Stimulated activated CD4-positive, alpha-beta T cell treated with anti-CD3 and anti-CD28 coated beads, Interleukin-15, amount 100 ng/mL, for 24 hours (primary cell): ENCODE measurements around the gene UBE2M.
"Not testable (repeated sequence)": the region's sequence is repeated elsewhere in the genome, so short reads cannot be mapped to it uniquely, and the experiment has no call there.

Experiments
- DNase-seq: peaks from one replicate; pipeline ENCODE4 v3.0.0-alpha.2; 2020

The UBE2M gene

GRCh38 chr19:58555369-58555885 lies 3.0 kb downstream of the UBE2M start:
- no peak for DNase-seq

DNA sequence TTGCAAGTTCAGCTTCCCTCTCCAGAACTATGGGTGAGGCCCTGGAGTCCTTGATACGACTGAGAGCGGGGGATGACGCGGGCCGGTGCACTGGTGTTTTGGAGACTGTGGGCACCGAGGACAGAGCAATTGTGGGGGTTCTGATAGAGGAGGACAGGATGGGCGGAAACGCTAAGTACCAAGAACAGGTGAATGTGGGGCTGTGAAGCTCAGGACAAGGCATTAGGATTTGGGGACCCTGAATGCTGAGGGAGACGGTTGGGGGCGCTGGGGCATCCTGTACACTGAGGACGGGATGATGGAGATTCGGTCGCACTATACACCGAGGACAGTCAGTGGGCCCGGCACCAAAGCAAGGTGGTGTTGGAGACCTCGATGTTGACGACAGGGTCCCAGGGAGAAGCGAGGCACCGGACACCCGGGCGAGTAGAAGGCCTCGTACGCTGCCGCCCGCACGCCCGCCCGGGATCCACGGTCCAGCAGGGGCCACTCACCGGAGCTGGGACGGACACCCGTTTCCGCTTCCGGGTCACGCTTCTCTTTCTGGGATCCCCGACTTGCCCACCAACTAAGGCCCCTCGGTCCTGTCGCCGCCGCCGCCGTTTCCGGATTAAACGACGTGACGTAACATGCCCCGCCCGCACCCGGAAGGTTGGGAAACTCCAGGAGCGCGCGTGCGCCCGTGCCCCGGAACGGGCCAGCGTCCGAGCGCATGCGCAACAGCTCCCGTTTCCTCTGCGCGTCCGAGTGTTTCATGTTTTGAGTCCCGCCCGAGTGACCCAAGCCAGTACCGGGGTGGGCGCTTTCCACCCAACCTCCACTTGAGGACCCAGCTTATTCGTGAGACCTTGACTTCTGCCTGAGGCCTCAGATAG lies 3.7 kb downstream of the UBE2M start, which contains the start of gene CHMP2A:
TSS of gene CHMP2A (minus strand) at position 612 of the 875 bp plus-strand sequence. CDS start 893 bp downstream, outside the sequence.
- DNase-seq, result peak; percentile 99

DNA sequence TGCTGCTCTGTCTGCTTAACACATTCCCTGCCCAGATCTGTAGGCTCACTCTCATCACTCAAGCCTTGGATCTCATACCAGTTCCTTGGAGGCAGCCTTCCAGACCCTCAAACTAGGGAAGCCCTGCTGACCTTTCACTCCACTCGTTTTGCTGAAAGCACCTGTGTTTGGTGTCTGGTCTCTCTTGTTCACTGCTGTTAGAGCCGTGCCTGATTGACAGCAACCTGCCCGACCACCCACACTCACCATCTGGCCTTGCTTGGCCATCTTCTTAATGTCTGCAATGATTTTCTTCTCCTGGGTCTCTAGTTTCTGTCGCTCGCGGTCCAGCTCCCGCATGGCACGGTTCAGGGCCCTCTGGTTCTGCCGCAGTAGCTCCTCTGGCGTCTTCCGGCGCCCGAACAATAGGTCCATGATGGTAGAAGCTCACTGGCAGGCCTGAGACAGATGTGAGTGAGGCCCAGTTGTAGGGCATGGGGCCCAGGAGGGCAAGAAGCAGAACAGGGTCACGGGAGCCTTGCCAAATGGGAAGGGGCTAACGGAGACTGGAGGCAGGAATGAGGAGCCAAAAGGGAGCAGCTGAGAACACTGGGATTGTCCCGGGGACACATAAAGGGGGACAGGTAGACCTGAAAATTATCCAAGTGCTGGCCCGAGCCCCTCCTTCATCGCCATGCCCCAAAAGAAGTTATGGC lies 4.5 kb downstream of the UBE2M start:
- DNase-seq, result no peak

- no peak for DNase-seq
Observed at GRCh38 chr19:58552655-58553054, 5.8 kb downstream of the UBE2M start.

DNA sequence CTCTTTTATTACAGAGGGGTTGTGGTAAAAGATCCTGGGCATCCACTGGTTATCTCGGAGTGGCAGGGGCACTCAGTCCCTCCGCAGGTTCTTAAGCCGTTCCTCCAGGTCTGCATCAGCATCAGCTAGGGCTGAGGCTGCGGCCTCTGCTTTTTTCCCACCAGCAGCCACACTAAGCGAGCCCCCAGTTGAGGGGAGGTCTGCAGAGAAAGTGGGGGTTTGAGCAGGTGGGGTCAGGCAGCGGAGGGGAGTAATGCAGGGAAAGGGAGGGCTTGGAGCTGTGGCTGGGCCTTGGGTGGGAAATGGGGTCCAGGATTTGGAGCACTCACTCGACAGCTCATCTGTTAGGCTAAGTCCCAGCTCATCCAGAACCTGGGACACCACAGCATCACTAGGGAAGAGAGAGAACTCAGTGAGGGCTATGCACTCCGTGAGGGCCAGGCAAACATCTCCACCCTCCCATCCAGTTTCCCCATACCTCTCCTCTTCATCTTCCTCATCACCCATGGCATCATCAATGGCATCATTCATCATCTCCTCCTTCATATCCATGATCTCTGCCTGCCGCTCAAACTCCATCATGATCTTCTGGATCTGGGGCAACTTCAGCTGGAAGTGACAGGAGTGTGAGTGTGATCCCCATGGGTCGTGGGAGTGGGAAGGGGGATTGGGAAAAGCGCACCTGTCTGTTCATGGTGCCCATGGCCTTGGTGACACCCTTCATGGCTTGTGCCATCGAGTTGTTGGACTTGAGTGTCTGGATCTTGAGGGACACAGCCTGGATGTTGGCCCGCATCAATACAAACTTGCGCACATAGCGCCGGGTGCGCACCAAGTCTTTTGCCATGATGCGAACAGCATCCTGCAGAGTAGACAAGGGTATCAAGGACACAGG lies 6.6 kb downstream of the UBE2M start:
- no peak for DNase-seq

GRCh38 chr19:58551123-58551497 lies 7.3 kb downstream of the UBE2M start:
- no peak for DNase-seq

DNA sequence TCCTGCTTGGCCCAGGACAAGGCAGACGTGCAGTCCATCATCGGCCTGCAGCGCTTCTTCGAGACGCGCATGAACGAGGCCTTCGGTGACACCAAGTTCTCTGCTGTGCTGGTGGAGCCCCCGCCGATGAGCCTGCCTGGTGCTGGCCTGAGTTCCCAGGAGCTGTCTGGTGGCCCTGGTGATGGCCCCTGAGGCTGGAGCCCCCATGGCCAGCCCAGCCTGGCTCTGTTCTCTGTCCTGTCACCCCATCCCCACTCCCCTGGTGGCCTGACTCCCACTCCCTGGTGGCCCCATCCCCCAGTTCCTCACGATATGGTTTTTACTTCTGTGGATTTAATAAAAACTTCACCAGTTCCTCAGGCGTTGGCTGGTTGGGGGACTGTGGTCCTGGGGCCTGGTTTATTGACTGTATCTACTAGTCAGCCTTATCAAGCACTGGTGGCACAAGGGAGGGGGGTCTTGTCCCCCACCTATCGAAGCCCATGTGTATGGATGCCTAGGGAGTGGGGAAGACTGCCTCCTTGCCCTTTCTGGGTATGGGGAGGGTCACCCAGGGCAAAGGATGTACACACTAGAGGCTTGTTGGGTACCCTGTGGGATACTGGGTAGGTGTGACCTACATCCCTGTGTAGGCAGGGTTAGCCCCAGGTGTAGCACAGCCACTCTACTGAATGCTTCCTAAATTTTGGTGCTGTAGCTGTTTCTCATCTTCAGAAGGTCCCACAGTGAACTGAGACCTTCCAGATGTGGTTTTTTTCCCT lies 7.9 kb downstream of the UBE2M start:
- DNase-seq, result no peak

GRCh38 chr19:58549664-58550361 lies 8.6 kb downstream of the UBE2M start:
- DNase-seq, result no peak

DNA sequence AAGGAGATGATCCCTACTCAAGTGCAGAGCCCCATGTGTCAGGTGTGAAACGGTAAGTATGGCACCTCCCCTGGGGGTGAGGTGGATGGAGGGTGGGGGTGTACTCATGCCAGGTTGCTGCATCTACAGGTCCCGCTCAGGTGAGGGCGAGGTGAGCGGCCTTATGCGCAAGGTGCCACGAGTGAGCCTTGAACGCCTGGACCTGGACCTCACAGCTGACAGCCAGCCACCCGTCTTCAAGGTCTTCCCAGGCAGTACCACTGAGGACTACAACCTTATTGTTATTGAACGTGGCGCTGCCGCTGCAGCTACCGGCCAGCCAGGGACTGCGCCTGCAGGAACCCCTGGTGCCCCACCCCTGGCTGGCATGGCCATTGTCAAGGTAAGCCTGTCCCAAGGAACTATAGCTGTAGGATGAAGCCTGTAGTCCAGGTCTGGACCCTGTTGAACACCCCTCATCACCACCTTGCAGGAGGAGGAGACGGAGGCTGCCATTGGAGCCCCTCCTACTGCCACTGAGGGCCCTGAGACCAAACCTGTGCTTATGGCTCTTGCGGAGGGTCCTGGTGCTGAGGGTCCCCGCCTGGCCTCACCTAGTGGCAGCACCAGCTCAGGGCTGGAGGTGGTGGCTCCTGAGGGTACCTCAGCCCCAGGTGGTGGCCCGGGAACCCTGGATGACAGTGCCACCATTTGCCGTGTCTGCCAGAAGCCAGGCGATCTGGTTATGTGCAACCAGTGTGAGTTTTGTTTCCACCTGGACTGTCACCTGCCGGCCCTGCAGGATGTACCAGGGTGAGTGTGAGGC lies 9.3 kb downstream of the UBE2M start:
- no peak for DNase-seq

- DNase-seq, result no peak
Observed at GRCh38 chr19:58547323-58548312, 10.8 kb downstream of the UBE2M start.

GRCh38 chr19:58546019-58546530 lies 12.3 kb downstream of the UBE2M start:
- no peak for DNase-seq

DNA sequence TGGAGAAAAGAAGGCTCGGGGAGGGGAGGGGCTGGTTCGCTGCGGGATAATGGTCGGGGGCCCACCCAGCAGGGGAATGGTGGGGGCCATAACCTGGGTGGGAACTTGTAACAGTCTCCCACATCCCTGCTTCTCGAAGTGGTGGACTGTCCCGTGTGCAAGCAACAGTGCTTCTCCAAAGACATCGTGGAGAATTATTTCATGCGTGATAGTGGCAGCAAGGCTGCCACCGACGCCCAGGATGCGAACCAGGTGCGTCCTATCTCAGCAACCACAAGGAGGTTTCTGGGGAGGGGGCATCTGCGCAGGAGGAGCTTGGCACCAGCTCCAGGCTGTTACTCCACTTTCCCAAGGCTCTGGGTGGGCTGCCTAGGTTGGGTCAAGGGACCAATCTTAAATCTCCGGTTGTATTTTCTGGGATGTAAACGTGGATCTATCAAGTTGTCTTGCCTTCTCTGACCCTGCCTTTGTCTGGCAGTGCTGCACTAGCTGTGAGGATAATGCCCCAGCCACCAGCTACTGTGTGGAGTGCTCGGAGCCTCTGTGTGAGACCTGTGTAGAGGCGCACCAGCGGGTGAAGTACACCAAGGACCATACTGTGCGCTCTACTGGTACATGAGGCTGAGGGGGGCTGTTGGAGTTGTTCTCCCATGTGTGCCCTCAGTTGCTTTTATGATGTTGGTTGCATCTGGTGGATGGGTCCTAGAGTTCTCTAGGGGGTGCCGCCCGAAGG lies 13.0 kb downstream of the UBE2M start:
- DNase-seq, result no peak

- peak; percentile 75 for DNase-seq
Observed at GRCh38 chr19:58544591-58545285, 13.7 kb downstream of the UBE2M start.

GRCh38 chr19:58543826-58544590 lies 14.4 kb downstream of the UBE2M start, which contains the start of gene TRIM28:
Gene TRIM28, plus strand, starts transcription at chr19:58544064. Its CDS starts 694 bp downstream, at chr19:58544758.
- DNase-seq, result peak; percentile 100

- not testable (repeated sequence) for DNase-seq
Observed at GRCh38 chr19:58542641-58543372, 15.6 kb downstream of the UBE2M start.

DNA sequence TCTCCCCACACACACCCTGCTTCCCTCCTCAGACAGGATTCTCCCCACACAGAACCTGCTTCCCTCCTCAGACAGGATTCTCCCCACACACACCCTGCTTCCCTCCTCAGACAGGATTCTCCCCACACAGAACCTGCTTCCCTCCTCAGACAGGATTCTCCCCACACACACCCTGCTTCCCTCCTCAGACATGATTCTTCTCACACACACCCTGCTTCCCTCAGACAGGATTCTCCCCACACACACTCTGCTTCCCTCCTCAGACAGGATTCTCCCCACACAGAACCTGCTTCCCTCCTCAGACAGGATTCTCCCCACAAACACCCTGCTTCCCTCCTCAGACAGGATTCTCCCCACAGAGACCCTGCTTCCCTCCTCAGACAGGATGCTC lies 19.2 kb downstream of the UBE2M start:
- DNase-seq, result not testable (repeated sequence)
